GM23338 (cell line): Measurements from ENCODE around the gene TPRX1. TPM values are rescaled to one million over a fixed set of nuclear protein-coding genes. Genes with fewer than 3 reads are reported as not detected.
"Not testable (repeated sequence)": the region's sequence is repeated elsewhere in the genome, so short reads cannot be mapped to it uniquely, and the experiment has no call there.

ENCODE experiments used
- ATAC-seq: fragments of 200-7000 bp; cut with Tn5 transposase; 3 replicates; pipeline ENCODE4 v1.9.1; 2020
- DNase-seq: peaks from one replicate; pipeline ENCODE4 v3.0.0-alpha.2; 2015; ENCODE audit warnings: low spot score
- H2AFZ ChIP-seq: fragments of 200-600 bp; sonication (generic); 2 replicates; pipeline ENCODE4 v1.8.0; 2016; ENCODE audit warnings: antibody characterized with exemption, mild to moderate bottlenecking, moderate library complexity
- H3F3A ChIP-seq: fragments of 200-600 bp; sonication (generic); replicated peaks from 2 replicates; pipeline ENCODE4 v1.8.0; 2017; ENCODE audit warnings: antibody characterized with exemption, mixed run types, low read depth
- H3K27ac ChIP-seq: fragments of 200-600 bp; sonication (generic); 2 replicates; pipeline ENCODE4 v1.6.1; 2016; ENCODE audit warnings: low read depth
- H3K27me3 ChIP-seq: fragments of 200-600 bp; sonication (generic); 2 replicates; pipeline ENCODE4 v1.8.0; 2016; ENCODE audit warnings: mild to moderate bottlenecking, mixed run types, moderate library complexity; ENCODE audit not compliant: insufficient read depth
- H3K36me3 ChIP-seq: fragments of 200-600 bp; sonication (generic); 2 replicates; pipeline ENCODE4 v1.8.0; 2016; ENCODE audit warnings: mild to moderate bottlenecking; ENCODE audit not compliant: insufficient read depth
- H3K4me1 ChIP-seq: fragments of 200-600 bp; sonication (generic); 2 replicates; pipeline ENCODE4 v1.8.0; 2016; ENCODE audit warnings: mild to moderate bottlenecking, moderate library complexity; ENCODE audit not compliant: insufficient read depth
- H3K4me2 ChIP-seq: fragments of 200-600 bp; sonication (generic); 2 replicates; pipeline ENCODE4 v1.7.1; 2017; ENCODE audit warnings: mixed run types
- H3K4me3 ChIP-seq: fragments of 200-600 bp; sonication (generic); 2 replicates; pipeline ENCODE4 v1.6.1; 2016; ENCODE audit warnings: mixed run types
- H3K79me2 ChIP-seq: fragments of 200-600 bp; sonication (generic); replicated peaks from 2 replicates; pipeline ENCODE4 v1.8.0; 2017; ENCODE audit warnings: mild to moderate bottlenecking; ENCODE audit not compliant: insufficient read depth
- H3K9me2 ChIP-seq: fragments of 200-600 bp; sonication (generic); 2 replicates; pipeline ENCODE4 v1.8.0; 2017; ENCODE audit not compliant: insufficient read depth
- H4K20me1 ChIP-seq: fragments of 200-600 bp; sonication (generic); replicated peaks from 2 replicates; pipeline ENCODE4 v1.8.0; 2017; ENCODE audit warnings: mild to moderate bottlenecking; ENCODE audit not compliant: insufficient read depth
- H3K27ac Mint-ChIP-seq: 2 replicates; pipeline ENCODE4 v1.8.0; 2020; ENCODE audit warnings: inconsistent platforms, mild to moderate bottlenecking, moderate library complexity, mixed read lengths
- H3K27me3 Mint-ChIP-seq: 3 replicates; pipeline ENCODE4 v1.8.0; 2022; ENCODE audit warnings: low read depth, mild to moderate bottlenecking, moderate library complexity, mixed read lengths, inconsistent platforms; ENCODE audit not compliant: insufficient read depth, poor library complexity
- H3K36me3 Mint-ChIP-seq: 3 replicates; pipeline ENCODE4 v1.8.0; 2021; ENCODE audit warnings: low read depth, mild to moderate bottlenecking, inconsistent platforms, moderate library complexity, mixed read lengths
- H3K4me1 Mint-ChIP-seq: 3 replicates; pipeline ENCODE4 v1.8.0; 2020; ENCODE audit warnings: mild to moderate bottlenecking, inconsistent platforms, mixed read lengths
- H3K4me3 Mint-ChIP-seq: 3 replicates; pipeline ENCODE4 v1.8.0; 2021; ENCODE audit warnings: moderate library complexity, mild to moderate bottlenecking, inconsistent platforms, mixed read lengths
- H3K9me3 Mint-ChIP-seq: 3 replicates; pipeline ENCODE4 v1.8.0; 2020; ENCODE audit warnings: moderate library complexity, mild to moderate bottlenecking, inconsistent platforms, mixed read lengths
- CREB1 ChIP-seq: fragments of 250-450 bp; sonication (Bioruptor Pico); IDR thresholded peaks from 2 replicates; pipeline ENCODE4 v1.5.0; 2020; ENCODE audit warnings: low read depth, mild to moderate bottlenecking, moderate library complexity
- ETS1 ChIP-seq: IDR thresholded peaks from 2 replicates; pipeline ENCODE4 v1.6.1; 2016; ENCODE audit warnings: antibody characterized with exemption
- EZH2 ChIP-seq: fragments of 200-600 bp; sonication (generic); IDR thresholded peaks from one replicate; pipeline ENCODE4 v1.8.0; 2017; ENCODE audit warnings: antibody characterized with exemption, mild to moderate bottlenecking, low read depth; ENCODE audit not compliant: unreplicated experiment
- EZH2phosphoT487 ChIP-seq: fragments of 200-600 bp; sonication (generic); IDR thresholded peaks from one replicate; pipeline ENCODE4 v1.8.1; 2018; ENCODE audit warnings: antibody characterized with exemption; ENCODE audit not compliant: unreplicated experiment
- NANOG ChIP-seq: IDR thresholded peaks from 2 replicates; pipeline ENCODE4 v1.6.1; 2016; ENCODE audit warnings: antibody characterized with exemption, borderline replicate concordance
- REST ChIP-seq: IDR thresholded peaks from one replicate; pipeline ENCODE4 v1.6.1; 2018; ENCODE audit warnings: antibody characterized with exemption; ENCODE audit not compliant: unreplicated experiment
- ZNF114 ChIP-seq: fragments of 250-450 bp; sonication (Bioruptor Pico); IDR thresholded peaks from 2 replicates; pipeline ENCODE4 v1.5.0; 2020; ENCODE audit warnings: mild to moderate bottlenecking, moderate library complexity
- ZNF331 ChIP-seq: fragments of 250-450 bp; sonication (Bioruptor Pico); IDR thresholded peaks from 2 replicates; pipeline ENCODE4 v1.5.0; 2020; ENCODE audit warnings: low read depth, mild to moderate bottlenecking, moderate library complexity
- ZNF462 ChIP-seq: fragments of 250-450 bp; sonication (Bioruptor Pico); IDR thresholded peaks from 2 replicates; pipeline ENCODE4 v1.5.0; 2020; ENCODE audit warnings: mild to moderate bottlenecking, moderate library complexity
- polyA plus RNA-seq: library from polyadenylated mRNA; unstranded; fragments of >200 nt; fragmentation: Nextera tagmentation; extraction: Ambion mirVana; gene quantifications from 2 replicates; pipeline ENCODE4 v1.2.1, GENCODE V29; 2016
- total RNA-seq: library from RNA; depleted of rRNA; stranded (reverse); fragments of >200 nt; shearing (Covaris generic); gene quantifications from 2 replicates; pipeline ENCODE4 v1.2.3, GENCODE V29; 2014

Gene TPRX1
- total and polyA plus RNA-seq, 2 experiments from 2014 or later: 0.28 TPM; not detected in 1

GRCh38 chr19:47771291-47771690 is 33.1 kb downstream of the TPRX1 start:
- H3K4me1 Mint-ChIP-seq: peaks cover 21% of the 10 kb centered on the region
- H3K27ac Mint-ChIP-seq, H3K9me2 ChIP-seq, H3K4me1 ChIP-seq, H3K4me2 ChIP-seq, H3K4me3 Mint-ChIP-seq, H2AFZ ChIP-seq, H3K79me2 ChIP-seq, H3K27me3 ChIP-seq, H3K36me3 ChIP-seq, ATAC-seq, DNase-seq, H3K4me3 ChIP-seq, H3F3A ChIP-seq, H3K9me3 Mint-ChIP-seq, H3K36me3 Mint-ChIP-seq, H4K20me1 ChIP-seq: not testable (repeated sequence)
- H3K27me3 Mint-ChIP-seq: peaks cover 11% of the 10 kb centered on the region
- H3K27ac ChIP-seq: 0 out of 2 replicates have a peak overlapping the region, but pooled peaks have one; percentile 16

- no peak overlapping the region for H3K4me3 ChIP-seq
- Mint-ChIP-seq H3K9me3 (peaks cover 3% of the 10 kb centered on the region; the same call in 1 of the 3 replicates), H3K4me3 (no peak overlapping the region), H3K36me3 (no peaks in the 10 kb centered on the region), H3K4me1 (peaks cover 27% of the 10 kb centered on the region), H3K27me3 (peaks cover 13% of the 10 kb centered on the region), H3K27ac (no peak overlapping the region)
- H4K20me1 ChIP-seq: no peaks in the 10 kb centered on the region
- no peak overlapping the region for H2AFZ ChIP-seq
- ATAC-seq: no peak
- no peaks in the 10 kb centered on the region; the same call in 1 of the 2 replicates for H3K4me1 ChIP-seq
- no peak overlapping the region for H3K4me2 ChIP-seq
- peaks cover 3% of the 10 kb centered on the region; the same call in 1 of the 2 replicates for H3K9me2 ChIP-seq
- no peak for DNase-seq
- H3K79me2 ChIP-seq: no peaks in the 10 kb centered on the region
- H3K27me3 ChIP-seq: no peaks in the 10 kb centered on the region
- no peaks in the 10 kb centered on the region for H3K36me3 ChIP-seq
- H3K27ac ChIP-seq: no peak overlapping the region
- no peaks in the 10 kb centered on the region for H3F3A ChIP-seq
- TF ChIP-seq EZH2: no peak
- no peak for TF ChIP-seq EZH2phosphoT487
- no peak for TF ChIP-seq ZNF114 (CRISPR knock-in tag)
- TF ChIP-seq ETS1: no peak
- no peak for TF ChIP-seq CREB1
- no peak for TF ChIP-seq REST
- TF ChIP-seq ZNF462: no peak
- no peak for TF ChIP-seq ZNF331 (CRISPR knock-in tag)
- TF ChIP-seq NANOG: no peak
These were observed 34.8 kb downstream of the TPRX1 start for GRCh38 chr19:47769534-47769933.
